Spleen (tissue), 7 donors: ENCODE results near the gene ARMS2.

ENCODE experiments used
- CTCF ChIP-seq, 11 experiments: fragments of 200-600 bp in 7 of 11; fragments of 450-650 bp in 4 of 11; sonication (generic) in 4 of 11; IDR thresholded peaks in 8 of 11; conservative IDR thresholded peaks in 3 of 11; 1 replicate in 7 of 11; 2 replicates in 4 of 11; pipeline versions ENCODE4 v1.4.0 to v1.8.0; 2016 to 2021; ENCODE audit warnings: antibody characterized with exemption in 11 of 11, inconsistent platforms in 4 of 11, mild to moderate bottlenecking in 1 of 11
- POLR2A ChIP-seq, 3 donors: fragments of 450-650 bp; IDR thresholded peaks; one replicate each; pipeline ENCODE4 v1.5.1; 2017; ENCODE audit warnings: antibody characterized with exemption in 3 of 3, mild to moderate bottlenecking in 1 of 3
- donor health status: DM: no; HTN: no; CAD: no; lungs with moderate emphysema.
- donor health status: DM: no; HTN: no; CAD: no.
- donor health status: DM: no; HTN: no; CAD: no.

DNA sequence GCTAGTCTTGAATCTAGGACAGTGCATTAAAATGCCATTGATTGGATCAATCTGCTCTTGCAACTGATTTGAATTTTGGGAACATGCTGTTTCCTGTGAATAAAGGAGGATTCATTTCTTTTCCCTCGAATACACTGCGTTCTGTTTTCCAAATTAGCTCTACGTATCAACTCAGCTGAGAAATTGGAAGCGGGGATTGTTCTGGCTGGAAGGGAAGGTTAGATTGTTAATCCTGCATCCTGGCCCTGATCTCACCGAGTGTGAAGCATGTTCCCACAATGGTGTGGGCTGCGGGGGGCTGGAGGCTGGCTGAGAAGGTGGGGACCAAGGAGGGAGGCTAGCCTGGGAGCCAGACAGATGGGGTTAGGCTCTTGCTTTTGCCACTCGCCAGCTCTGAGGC, 24.5 kb downstream of the ARMS2 start:
- TF ChIP-seq POLR2A (IDR thresholded peaks at IDR 0.05) (no peak), CTCF (IDR thresholded peaks at IDR 0.05 in 8 of 11, conservative IDR thresholded peaks at IDR 0.05 in 3 of 11) (no peak)
